ENCODE results near the gene ANO8. TPM values are rescaled to one million over a fixed set of nuclear protein-coding genes. Genes with fewer than 3 reads are reported as not detected.
A peak's percentile ranks its signal among the peaks of the same experiment; 100 is the strongest.

Gene ANO8
- total and polyA plus RNA-seq, 2 donors (not counting 1 experiment from before 2014, with no cell fraction given), result 3.0 to 5.2 TPM

DNA sequence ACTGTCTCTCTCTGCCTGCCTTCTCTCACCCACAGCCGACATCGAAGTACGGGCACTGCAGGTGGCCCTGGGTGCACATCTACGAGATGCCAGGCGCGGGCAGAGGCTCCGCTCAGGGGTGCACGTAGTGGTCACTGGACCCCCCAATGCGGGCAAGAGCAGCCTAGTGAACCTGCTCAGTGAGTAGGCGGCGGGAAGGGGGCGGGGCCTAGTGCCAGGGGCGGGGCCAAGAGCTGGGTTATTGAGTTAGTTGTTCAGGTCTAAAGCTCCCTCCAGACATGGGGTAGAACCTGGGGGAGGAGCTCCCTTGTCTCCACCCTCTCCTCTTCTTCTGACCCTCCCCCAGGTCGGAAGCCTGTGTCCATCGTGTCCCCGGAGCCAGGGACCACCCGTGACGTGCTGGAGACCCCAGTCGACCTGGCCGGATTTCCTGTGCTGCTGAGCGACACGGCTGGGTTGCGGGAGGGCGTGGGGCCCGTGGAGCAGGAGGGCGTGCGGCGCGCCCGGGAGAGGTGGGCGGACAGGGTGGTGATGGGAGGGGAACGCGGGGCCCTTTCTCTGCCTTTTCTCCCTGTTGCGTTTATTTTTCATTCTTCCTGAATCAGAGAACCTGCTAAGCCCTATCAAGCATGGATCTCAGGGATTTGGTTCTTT is 4.6 kb upstream of the ANO8 start:
- no peaks in the 10 kb centered on the region for H3K27me3 ChIP-seq (replicated peaks in 1 of 4; ENCODE audit: control extremely low read depth in 1 of 4, control insufficient read depth in 3 of 4, insufficient read depth in 4 of 4, low read length in 3 of 4)
- H3K4me3 ChIP-seq (ENCODE audit: control extremely low read depth in 1 of 5, extremely low read depth in 1 of 5, insufficient read depth in 1 of 5, low read depth in 2 of 5, low read length in 4 of 5), result no peak overlapping the region
- DNase-seq (peak; percentile 37), ATAC-seq (ENCODE audit: low read depth) (no peak)
- no peak overlapping the region for H2AFZ ChIP-seq (ENCODE audit: insufficient read depth, low read depth, low read length, poor library complexity, severe bottlenecking)
- H3K4me3 Mint-ChIP-seq, result peak overlapping the region; percentile 62
- H3K4me2 ChIP-seq (replicated peaks; ENCODE audit: low read depth, low read length, poor library complexity, severe bottlenecking), result no peak overlapping the region
- WGBS (ENCODE audit: insufficient coverage), result 95% methylated on average over 27 of the region's 34 CpGs
- peaks cover 9% of the 10 kb centered on the region for H3K79me2 ChIP-seq (ENCODE audit: control insufficient read depth, insufficient read depth, low read length)
- no peak overlapping the region for H3K9ac ChIP-seq (ENCODE audit: low read length)
- peaks cover 13 to 26% of the 10 kb centered on the region in 2 donors for H3K4me1 ChIP-seq (ENCODE audit: control insufficient read depth in 2 of 2, insufficient read depth in 2 of 2, low read length in 2 of 2)
- no peaks in the 10 kb centered on the region for H3K27me3 Mint-ChIP-seq
- TF ChIP-seq CTCF (IDR thresholded peaks at IDR 0.05), result no peak
- TF ChIP-seq EZH2 (IDR thresholded peaks at IDR 0.05; ENCODE audit: borderline replicate concordance, insufficient read depth, low read depth, low read length, poor library complexity, severe bottlenecking), result no peak
- no peaks in the 10 kb centered on the region for H3K36me3 ChIP-seq (replicated peaks in 1 of 2; ENCODE audit: control extremely low read depth in 1 of 2, control insufficient read depth in 1 of 2, extremely low read depth in 1 of 2, insufficient read depth in 2 of 2, low read length in 1 of 2)
- H3K4me1 Mint-ChIP-seq, result peaks cover 34% of the 10 kb centered on the region
- H3K27ac Mint-ChIP-seq, result no peak overlapping the region
- H4K20me1 ChIP-seq (ENCODE audit: control insufficient read depth, insufficient read depth, low read length, poor library complexity, severe bottlenecking), result no peaks in the 10 kb centered on the region
- intact Hi-C loops (cut with micrococcal nuclease), result no loop called here
- ChIA-PET CTCF (interaction anchor here (1.1 kb wide), 1 partner anchor 11 kb away, joined by 3 read pairs; no protein-coding TSS in a partner anchor), POLR2A (interaction anchor here (0.8 kb wide), 1 partner anchor 11 kb away, joined by 6 read pairs; no protein-coding TSS in a partner anchor)
- H3K9me3 ChIP-seq (ENCODE audit: control extremely low read depth in 1 of 3, control insufficient read depth in 2 of 3, insufficient read depth in 1 of 3, low read length in 2 of 3), result no peaks in the 10 kb centered on the region
- H3K9me3 Mint-ChIP-seq (ENCODE audit: insufficient read depth), result no peaks in the 10 kb centered on the region
- no peak overlapping the region for H3K27ac ChIP-seq (ENCODE audit: low read length in 2 of 2)

- TF ChIP-seq EZH2 (IDR thresholded peaks at IDR 0.05; ENCODE audit: borderline replicate concordance, insufficient read depth, low read depth, low read length, poor library complexity, severe bottlenecking), result no peak
- TF ChIP-seq CTCF (IDR thresholded peaks at IDR 0.05), result no peak
- Histone ChIP-seq H3K4me2 (replicated peaks; ENCODE audit: low read depth, low read length, poor library complexity, severe bottlenecking) (peak overlapping the region; percentile 99), H3K9ac (ENCODE audit: low read length) (peak overlapping the region; percentile 90), H3K4me3 (ENCODE audit: control extremely low read depth in 1 of 5, extremely low read depth in 1 of 5, insufficient read depth in 1 of 5, low read depth in 2 of 5, low read length in 4 of 5) (peak overlapping the region in 3 of 5 experiments; percentile 55 to 97 (median 79)), H3K9me3 (ENCODE audit: control extremely low read depth in 1 of 3, control insufficient read depth in 2 of 3, insufficient read depth in 1 of 3, low read length in 2 of 3) (no peaks in the 10 kb centered on the region), H3K4me1 (ENCODE audit: control insufficient read depth in 2 of 2, insufficient read depth in 2 of 2, low read length in 2 of 2) (peaks cover 19 to 32% of the 10 kb centered on the region in 2 donors), H2AFZ (ENCODE audit: insufficient read depth, low read depth, low read length, poor library complexity, severe bottlenecking) (peak overlapping the region; percentile 100), H3K79me2 (ENCODE audit: control insufficient read depth, insufficient read depth, low read length) (peaks cover 9% of the 10 kb centered on the region), H3K27ac (ENCODE audit: low read length in 2 of 2) (no peak overlapping the region), H3K36me3 (replicated peaks in 1 of 2; ENCODE audit: control extremely low read depth in 1 of 2, control insufficient read depth in 1 of 2, extremely low read depth in 1 of 2, insufficient read depth in 2 of 2, low read length in 1 of 2) (no peaks in the 10 kb centered on the region), H4K20me1 (ENCODE audit: control insufficient read depth, insufficient read depth, low read length, poor library complexity, severe bottlenecking) (no peaks in the 10 kb centered on the region), H3K27me3 (replicated peaks in 1 of 4; ENCODE audit: control extremely low read depth in 1 of 4, control insufficient read depth in 3 of 4, insufficient read depth in 4 of 4, low read length in 3 of 4) (no peaks in the 10 kb centered on the region)
- DNase-seq (no peak), ATAC-seq (ENCODE audit: low read depth) (no peak)
- Mint-ChIP-seq H3K27ac (no peak overlapping the region), H3K4me3 (peak overlapping the region; percentile 92), H3K9me3 (ENCODE audit: insufficient read depth) (no peaks in the 10 kb centered on the region), H3K4me1 (peaks cover 38% of the 10 kb centered on the region), H3K27me3 (no peaks in the 10 kb centered on the region)
- CTCF ChIA-PET, result interaction anchor here (0.9 kb wide), 1 partner anchor 29 kb away, joined by 3 read pairs; the partner anchor contains the start of gene DDA1
- intact Hi-C loops (cut with micrococcal nuclease), result no loop called here
- 92% methylated on average over 21 of the region's 30 CpGs for WGBS (ENCODE audit: insufficient coverage)
- POLR2A ChIA-PET, result interaction anchor here (0.8 to 0.9 kb wide), 2 partner anchors 10 to 81 kb away, joined by 3 to 6 read pairs; partner anchors contain the start of gene MVB12A
These were observed 3.9 kb upstream of the ANO8 start for GRCh38 chr19:17338433-17339078.

Data from B cell (primary cell).